Naive thymus-derived CD4-positive, alpha-beta T cell (primary cell): ENCODE results near the gene TYW1. TPM values are rescaled to one million over a fixed set of nuclear protein-coding genes. Genes with fewer than 3 reads are reported as not detected.
"Not testable (repeated sequence)": the region's sequence is repeated elsewhere in the genome, so short reads cannot be mapped to it uniquely, and the experiment has no call there.

Experiments used
- ATAC-seq: fragments of 150-1000 bp; cut with Tn5 transposase; 2 replicates; pipeline ENCODE4 v1.10.0; 2021; ENCODE audit warnings: mild to moderate bottlenecking, moderate library complexity
- CTCF ChIA-PET: fragments of 350-600 bp; sonication (Branson Sonifier 250); formaldehyde crosslinking; loops from one replicate; lab custom pipeline; 2021; ENCODE audit warnings: antibody characterized with exemption; lab: Charles Lee
- POLR2A ChIA-PET: fragments of 350-600 bp; sonication (Branson Sonifier 250); formaldehyde crosslinking; loops from one replicate; lab custom pipeline; 2021; ENCODE audit warnings: antibody characterized with exemption, inconsistent platforms; lab: Charles Lee
- DNase-seq, 9 donors: peaks; one replicate each; pipeline versions ENCODE4 v3.0.0 to v3.0.0-alpha.2; 2020 to 2022; ENCODE audit warnings: mixed read lengths in 1 of 9
- H3K27ac ChIP-seq: one replicate; pipeline ENCODE4 v1.7.0; 2013; ENCODE audit warnings: mild to moderate bottlenecking, low read depth, low read length, moderate library complexity
- H3K27me3 ChIP-seq, 2 donors: one replicate each; pipeline ENCODE4 v1.7.0; 2013; ENCODE audit warnings: low read length in 2 of 2, mild to moderate bottlenecking in 2 of 2, moderate library complexity in 2 of 2; ENCODE audit not compliant: control insufficient read depth in 2 of 2, insufficient read depth in 2 of 2
- H3K36me3 ChIP-seq, 3 experiments: 1 replicate in 2 of 3; 2 replicates in 1 of 3; pipeline ENCODE4 v1.7.0; 2013; ENCODE audit warnings: low read length in 3 of 3, mild to moderate bottlenecking in 3 of 3, moderate library complexity in 1 of 3; ENCODE audit not compliant: insufficient read depth in 3 of 3, control insufficient read depth in 2 of 3
- H3K4me1 ChIP-seq, 2 donors: one replicate each; pipeline ENCODE4 v1.7.0; 2013; ENCODE audit warnings: low read length in 2 of 2, mild to moderate bottlenecking in 2 of 2, moderate library complexity in 1 of 2; ENCODE audit not compliant: control insufficient read depth in 2 of 2, insufficient read depth in 2 of 2
- H3K4me3 ChIP-seq: 2 replicates; pipeline ENCODE4 v1.7.0; 2013; ENCODE audit warnings: mild to moderate bottlenecking, low read length
- H3K9me3 ChIP-seq, 3 experiments: 1 replicate in 2 of 3; 2 replicates in 1 of 3; pipeline ENCODE4 v1.7.0; 2013; ENCODE audit warnings: low read length in 3 of 3; ENCODE audit not compliant: control insufficient read depth in 2 of 3
- H3K27ac Mint-ChIP-seq, 9 donors: one replicate each; pipeline ENCODE4 v1.8.0; 2020 to 2022; ENCODE audit warnings: mixed read lengths in 9 of 9, mild to moderate bottlenecking in 8 of 9, moderate library complexity in 5 of 9, inconsistent platforms in 2 of 9
- H3K27me3 Mint-ChIP-seq, 5 donors: one replicate each; pipeline ENCODE4 v1.8.0; 2021 to 2022; ENCODE audit warnings: mixed read lengths in 5 of 5, mild to moderate bottlenecking in 1 of 5
- H3K36me3 Mint-ChIP-seq, 5 donors: one replicate each; pipeline ENCODE4 v1.8.0; 2020 to 2022; ENCODE audit warnings: mixed read lengths in 5 of 5, mild to moderate bottlenecking in 3 of 5, inconsistent platforms in 1 of 5
- H3K4me1 Mint-ChIP-seq, 7 donors: one replicate each; pipeline ENCODE4 v1.8.0; 2020 to 2022; ENCODE audit warnings: mixed read lengths in 7 of 7, mild to moderate bottlenecking in 3 of 7, inconsistent platforms in 1 of 7
- H3K4me3 Mint-ChIP-seq, 10 donors: one replicate each; pipeline ENCODE4 v1.8.0; 2020 to 2022; ENCODE audit warnings: mild to moderate bottlenecking in 10 of 10, mixed read lengths in 10 of 10, moderate library complexity in 6 of 10, inconsistent platforms in 2 of 10
- H3K9me3 Mint-ChIP-seq, 11 donors: one replicate each; pipeline ENCODE4 v1.8.0; 2020 to 2022; ENCODE audit warnings: mixed read lengths in 11 of 11, mild to moderate bottlenecking in 4 of 11, inconsistent platforms in 1 of 11, moderate library complexity in 1 of 11
- intact Hi-C, 2 donors: fragments of 100-400 bp; cut with micrococcal nuclease; formaldehyde crosslinking; loops; one replicate each; pipeline ENCODE4 v1.15.1; 2023
- polyA plus RNA-seq, 2 donors: library from polyadenylated mRNA; unstranded; fragments of 300-500 nt; fragmentation: Illumina TruSeq; gene quantifications; one replicate each; pipeline ENCODE4 v1.2.3, GENCODE V29; 2021
- total RNA-seq, 6 experiments: library from RNA in 5 of 6; stranded (reverse) in 5 of 6; gene quantifications; 1 replicate in 5 of 6; 2 replicates in 1 of 6; pipeline ENCODE4 v1.2.3 and lab custom pipeline; 2021 to 2026

Gene TYW1
- total and polyA plus RNA-seq, 7 experiments from 2014 or later = 20.2 to 29.4 (median 25.0) TPM

GRCh38 chr7:67229018-67229417 is 232.4 kb downstream of the TYW1 start:
- intact Hi-C loops, H3K9me3 Mint-ChIP-seq, CTCF ChIA-PET, POLR2A ChIA-PET, DNase-seq, H3K4me3 Mint-ChIP-seq, ATAC-seq, H3K9me3 ChIP-seq, H3K27me3 ChIP-seq, H3K4me1 Mint-ChIP-seq, H3K36me3 ChIP-seq, H3K27me3 Mint-ChIP-seq, H3K4me1 ChIP-seq, H3K4me3 ChIP-seq, H3K27ac ChIP-seq: not testable (repeated sequence)
- peak overlapping the region in 2 of 9 donors; percentile 19 to 57 for H3K27ac Mint-ChIP-seq
- peaks cover 0 to 38% (median 22%) of the 10 kb centered on the region in 5 donors for H3K36me3 Mint-ChIP-seq

GRCh38 chr7:67230029-67230428 is 233.4 kb downstream of the TYW1 start:
- H3K27ac Mint-ChIP-seq = not testable (repeated sequence)

GRCh38 chr7:67233506-67233905 is 236.9 kb downstream of the TYW1 start:
- H3K27ac ChIP-seq, intact Hi-C loops, POLR2A ChIA-PET, H3K36me3 ChIP-seq, H3K4me3 Mint-ChIP-seq, CTCF ChIA-PET, H3K9me3 ChIP-seq, H3K27me3 Mint-ChIP-seq, H3K4me1 Mint-ChIP-seq, H3K4me1 ChIP-seq, H3K27me3 ChIP-seq, H3K4me3 ChIP-seq, ATAC-seq, DNase-seq, H3K9me3 Mint-ChIP-seq: not testable (repeated sequence)
- Mint-ChIP-seq H3K27ac (peak overlapping the region in 2 of 9 donors; percentile 51 to 59), H3K36me3 (peaks cover 0 to 30% (median 12%) of the 10 kb centered on the region in 5 donors)

More at GRCh38 chr7:67230029-67230428, 233.4 kb downstream of the TYW1 start:
- DNase-seq, H3K4me3 Mint-ChIP-seq, CTCF ChIA-PET, H3K4me3 ChIP-seq, H3K27me3 Mint-ChIP-seq, H3K27me3 ChIP-seq, H3K4me1 Mint-ChIP-seq, H3K9me3 ChIP-seq, ATAC-seq, H3K36me3 ChIP-seq, H3K4me1 ChIP-seq, intact Hi-C loops, POLR2A ChIA-PET, H3K9me3 Mint-ChIP-seq, H3K27ac ChIP-seq: not testable (repeated sequence)
- H3K36me3 Mint-ChIP-seq = peaks cover 0 to 40% (median 21%) of the 10 kb centered on the region in 5 donors

GRCh38 chr7:67236216-67236615 is 239.6 kb downstream of the TYW1 start:
- H3K9me3 ChIP-seq, ATAC-seq, H3K4me1 ChIP-seq, H3K27ac ChIP-seq, intact Hi-C loops, POLR2A ChIA-PET, H3K27me3 Mint-ChIP-seq, H3K4me3 Mint-ChIP-seq, H3K36me3 ChIP-seq, H3K9me3 Mint-ChIP-seq, H3K4me1 Mint-ChIP-seq, CTCF ChIA-PET, H3K4me3 ChIP-seq, H3K27me3 ChIP-seq, DNase-seq: not testable (repeated sequence)
- Mint-ChIP-seq H3K27ac (peak overlapping the region in 6 of 9 donors; percentile 18 to 72 (median 24)), H3K36me3 (peaks cover 2 to 19% (median 7%) of the 10 kb centered on the region in 5 donors)

- intact Hi-C loops, H3K27ac ChIP-seq, H3K4me3 ChIP-seq, H3K9me3 ChIP-seq, H3K4me1 ChIP-seq, H3K36me3 ChIP-seq, H3K27me3 ChIP-seq, H3K4me1 Mint-ChIP-seq, DNase-seq, POLR2A ChIA-PET, H3K4me3 Mint-ChIP-seq, CTCF ChIA-PET, ATAC-seq, H3K27me3 Mint-ChIP-seq: not testable (repeated sequence)
- H3K9me3 Mint-ChIP-seq = peaks cover 0 to 18% (median 2%) of the 10 kb centered on the region in 11 donors
- peak overlapping the region in 1 of 9 donors; percentile 67 for H3K27ac Mint-ChIP-seq
- peaks cover 0 to 29% (median 19%) of the 10 kb centered on the region in 5 donors for H3K36me3 Mint-ChIP-seq
These were observed 246.2 kb downstream of the TYW1 start for GRCh38 chr7:67242871-67243270.

- H3K36me3 ChIP-seq, H3K27ac ChIP-seq, H3K4me3 ChIP-seq, H3K4me1 ChIP-seq, POLR2A ChIA-PET, H3K27me3 ChIP-seq, H3K4me3 Mint-ChIP-seq, H3K27ac Mint-ChIP-seq, intact Hi-C loops, ATAC-seq, H3K27me3 Mint-ChIP-seq, H3K9me3 ChIP-seq, DNase-seq, H3K4me1 Mint-ChIP-seq, CTCF ChIA-PET: not testable (repeated sequence)
- Mint-ChIP-seq H3K9me3 (peaks cover 0 to 43% (median 12%) of the 10 kb centered on the region in 11 donors), H3K36me3 (peaks cover 4 to 33% (median 28%) of the 10 kb centered on the region in 5 donors)
These were observed 251.7 kb downstream of the TYW1 start for GRCh38 chr7:67248364-67248763.

GRCh38 chr7:67251986-67252558 is 255.4 kb downstream of the TYW1 start:
- ATAC-seq (no peak), DNase-seq (no peak)
- H3K36me3 ChIP-seq = no peaks in the 10 kb centered on the region
- peaks cover 0 to 2% (median 0%) of the 10 kb centered on the region in 7 donors for H3K4me1 Mint-ChIP-seq
- peaks cover 0 to 32% (median 9%) of the 10 kb centered on the region in 11 donors for H3K9me3 Mint-ChIP-seq
- H3K27me3 Mint-ChIP-seq = no peaks in the 10 kb centered on the region
- H3K4me3 Mint-ChIP-seq = no peak overlapping the region
- H3K27ac ChIP-seq = no peak overlapping the region
- no peak overlapping the region for H3K4me3 ChIP-seq
- no peaks in the 10 kb centered on the region for H3K27me3 ChIP-seq
- H3K27ac Mint-ChIP-seq = no peak overlapping the region
- H3K36me3 Mint-ChIP-seq = peaks cover 8 to 32% (median 23%) of the 10 kb centered on the region in 5 donors
- CTCF ChIA-PET = no interaction called here
- H3K9me3 ChIP-seq = peaks cover 0 to 8% (median 0%) of the 10 kb centered on the region in 3 experiments
- intact Hi-C loops = no loop called here
- POLR2A ChIA-PET = no interaction called here
- H3K4me1 ChIP-seq = no peaks in the 10 kb centered on the region
